Myometrial cell (primary cell): Measurements from ENCODE around the gene KMT2C. TPM values are rescaled to one million over a fixed set of nuclear protein-coding genes. Genes with fewer than 3 reads are reported as not detected.

ENCODE experiments used
- total RNA-seq: library from RNA; depleted of rRNA; stranded (reverse); fragments of >200 nt; gene quantifications from 2 replicates; pipeline ENCODE4 v1.2.3, GENCODE V29; 2015

Gene KMT2C
- 6.1 and 8.3 TPM in 2 replicates for total RNA-seq

DNA sequence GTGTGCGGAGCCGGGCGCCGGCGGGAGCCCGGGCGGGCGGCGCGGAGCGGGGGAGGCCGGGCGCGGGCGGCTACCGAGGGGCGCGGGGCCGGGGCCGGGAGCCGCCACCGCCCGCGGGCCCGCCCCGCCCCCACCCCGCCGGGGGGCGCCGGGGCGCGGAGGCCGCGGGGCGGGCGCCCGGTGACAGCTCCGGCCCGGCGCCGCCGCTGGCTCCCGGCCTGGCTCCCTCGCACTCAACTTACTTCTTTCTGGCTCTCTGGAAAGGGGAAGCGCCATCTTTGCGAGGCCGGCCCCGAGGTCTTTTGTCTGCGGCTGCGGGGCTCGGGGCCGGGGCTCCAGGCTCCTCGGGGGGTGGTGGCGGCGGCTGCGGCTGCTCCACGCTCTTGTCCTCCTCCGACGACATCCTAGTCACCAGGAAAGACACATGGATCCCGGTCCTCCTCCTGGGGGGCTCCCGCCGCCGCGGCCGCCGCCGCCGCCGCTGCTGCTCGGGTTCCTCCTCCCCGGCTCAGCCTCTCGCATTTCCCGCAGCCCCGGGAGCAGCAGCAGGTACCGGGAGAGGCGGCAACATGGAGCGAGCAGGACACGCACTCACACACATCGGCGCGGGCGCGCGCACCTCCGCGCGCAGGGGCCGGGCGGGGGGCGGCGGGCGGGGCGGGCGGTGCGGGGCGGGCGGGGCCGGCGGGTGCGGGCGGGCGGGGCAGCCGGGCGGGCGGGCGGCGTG is at the start of gene KMT2C:
KMT2C (minus strand) TSS at position 620 of the 727 bp plus-strand sequence; CDS start at position 403, 217 bp downstream.

Other genes starting within 250 kb of the KMT2C start
- 2.3 and 2.8 TPM in 2 replicates for gene XRCC2, start 240.1 kb upstream of the KMT2C start, total RNA-seq